Gastrocnemius medialis (tissue), 4 donors: ENCODE measurements around the gene MSMB.

Source experiments
- CTCF ChIP-seq, 5 experiments: fragments of 450-650 bp in 3 of 5; fragments of 200-600 bp in 2 of 5; sonication (generic) in 2 of 5; IDR thresholded peaks in 4 of 5; conservative IDR thresholded peaks in 1 of 5; 1 replicate in 4 of 5; 2 replicates in 1 of 5; pipeline ENCODE4 v1.5.1; 2016 to 2019; ENCODE audit warnings: antibody characterized with exemption in 5 of 5, mild to moderate bottlenecking in 3 of 5, moderate library complexity in 3 of 5
- POLR2A ChIP-seq, 2 donors: fragments of 450-650 bp; IDR thresholded peaks; one replicate each; pipeline ENCODE4 v1.6.1; 2017; ENCODE audit warnings: antibody characterized with exemption in 2 of 2, mild to moderate bottlenecking in 2 of 2, moderate library complexity in 2 of 2

GRCh38 chr10:46019177-46019528 is 26.9 kb downstream of the MSMB start:
- TF ChIP-seq CTCF (IDR thresholded peaks at IDR 0.05 in 4 of 5, conservative IDR thresholded peaks at IDR 0.05 in 1 of 5) (no peak), POLR2A (IDR thresholded peaks at IDR 0.05) (no peak)
